NCI-H2227 (cell line): ENCODE results near the gene PKDCC.
"Not testable (repeated sequence)": the region's sequence is repeated elsewhere in the genome, so short reads cannot be mapped to it uniquely, and the experiment has no call there.

Experiments used
- DNase-seq: peaks from one replicate; lab custom pipeline; 2025; ENCODE audit not compliant: unreplicated experiment; lab: John Stamatoyannopoulos, UW

The PKDCC gene

DNA sequence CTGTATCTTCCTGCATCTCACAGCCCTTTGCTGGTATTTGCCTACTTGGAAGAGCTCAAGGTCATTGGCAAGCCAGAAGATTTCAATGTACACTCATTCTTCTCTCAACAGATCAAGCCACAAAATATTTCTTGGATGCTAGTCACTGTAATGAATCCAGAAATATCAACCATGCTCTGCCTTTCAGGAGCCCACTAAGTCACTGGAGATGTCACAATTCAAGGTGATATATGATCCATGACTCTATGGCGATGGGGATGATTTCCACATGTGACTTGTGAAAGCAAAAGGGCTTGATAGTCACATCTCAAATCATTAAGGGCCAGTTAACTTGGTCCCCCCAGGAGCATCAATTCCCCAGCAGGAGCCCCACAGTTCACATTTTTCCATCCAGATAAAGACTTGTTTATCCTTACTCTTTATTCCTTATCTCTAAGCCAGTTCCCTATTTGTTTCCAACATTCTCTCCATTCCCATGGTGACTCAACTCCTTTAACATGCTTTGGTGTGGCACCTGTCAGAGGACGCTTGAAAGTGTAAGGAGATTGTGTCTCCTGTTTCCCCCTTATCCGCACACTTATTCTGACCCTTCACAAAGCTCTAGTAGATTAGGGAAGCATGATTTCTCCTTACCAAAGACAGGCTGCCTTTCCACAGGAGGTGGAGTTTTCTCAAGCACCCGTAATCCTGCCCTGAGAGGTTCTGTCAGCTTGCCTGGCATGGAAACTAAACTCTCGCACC is 15.8 kb downstream of the PKDCC start:
- no peak for DNase-seq

DNA sequence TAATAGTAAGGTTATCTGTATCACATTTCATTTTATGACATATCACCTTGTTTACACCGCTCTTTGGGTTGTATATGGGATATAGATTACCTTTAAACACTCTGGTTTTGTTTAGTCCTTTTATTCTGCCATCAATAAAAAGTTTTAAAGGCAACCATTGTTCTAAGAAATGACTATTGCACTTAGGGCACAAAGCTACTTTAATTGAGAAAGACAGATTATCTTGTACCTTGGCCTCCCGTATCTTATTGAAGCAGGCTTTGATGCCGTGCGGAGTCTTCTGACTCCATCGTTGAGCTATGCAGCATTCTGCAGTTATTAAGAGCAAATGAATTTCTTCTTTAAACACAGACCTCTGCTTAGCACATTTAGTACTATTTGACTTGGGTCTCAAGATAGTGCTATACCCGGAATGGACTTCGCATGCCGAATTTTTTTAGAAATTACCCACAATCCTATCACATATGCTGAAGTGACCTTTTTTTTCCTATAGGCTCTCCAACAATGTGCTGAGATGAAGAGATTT is 16.7 kb downstream of the PKDCC start:
- DNase-seq = no peak

DNA sequence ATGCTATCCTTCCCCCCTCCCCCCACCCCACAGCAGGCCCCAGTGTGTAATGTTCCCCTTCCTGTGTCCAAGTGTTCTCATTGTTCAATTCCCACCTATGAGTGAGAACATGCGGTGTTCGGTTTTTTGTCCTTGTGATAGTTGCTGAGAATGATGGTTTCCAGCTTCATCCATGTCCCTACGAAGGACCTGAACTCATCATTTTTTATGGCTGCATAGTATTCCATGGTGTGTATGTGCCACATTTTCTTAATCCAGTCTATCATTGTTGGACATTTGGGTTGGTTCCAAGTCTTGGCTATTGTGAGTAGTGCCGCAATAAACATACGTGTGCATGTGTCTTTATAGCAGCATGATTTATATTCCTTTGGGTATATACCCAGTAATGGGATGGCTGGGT is 17.9 kb downstream of the PKDCC start:
- DNase-seq = not testable (repeated sequence)

DNA sequence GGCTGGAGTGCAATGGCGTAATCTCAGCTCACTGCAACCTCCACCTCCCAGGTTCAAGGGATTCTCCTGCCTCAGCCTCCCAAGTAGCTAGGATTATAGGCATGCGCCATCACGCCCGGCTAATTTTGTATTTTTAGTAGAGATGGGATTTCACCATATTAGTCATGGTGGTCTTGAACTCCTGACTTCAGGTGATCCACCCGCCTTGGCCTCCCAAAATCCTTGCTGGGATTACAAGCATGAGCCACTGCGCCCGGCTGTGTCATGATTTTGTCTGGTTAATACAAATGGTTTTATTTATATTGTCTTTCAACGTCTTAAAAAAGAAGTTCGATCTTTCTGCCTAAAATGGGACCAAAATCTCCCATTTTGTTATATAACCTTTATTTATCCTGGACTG is 19.2 kb downstream of the PKDCC start:
- not testable (repeated sequence) for DNase-seq

DNA sequence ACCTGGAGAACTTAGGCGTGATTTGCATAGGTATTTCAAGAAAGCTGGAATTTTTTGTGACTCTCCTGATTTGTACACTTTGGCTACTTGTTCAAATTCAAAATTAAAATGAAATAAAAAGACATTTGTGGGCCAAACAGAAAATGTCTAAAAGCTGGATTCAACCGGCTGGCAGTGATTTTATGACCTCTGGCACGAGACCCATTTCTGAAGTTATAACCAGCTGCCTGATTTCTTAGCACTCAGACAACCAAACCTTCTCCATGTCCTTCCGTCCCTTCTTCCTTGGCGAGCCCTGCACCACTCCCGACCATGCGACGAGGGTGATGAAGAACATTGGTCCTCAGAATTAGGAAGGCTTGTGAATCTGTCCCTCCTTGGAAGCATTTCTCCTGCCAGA is 19.7 kb downstream of the PKDCC start:
- DNase-seq = no peak

DNA sequence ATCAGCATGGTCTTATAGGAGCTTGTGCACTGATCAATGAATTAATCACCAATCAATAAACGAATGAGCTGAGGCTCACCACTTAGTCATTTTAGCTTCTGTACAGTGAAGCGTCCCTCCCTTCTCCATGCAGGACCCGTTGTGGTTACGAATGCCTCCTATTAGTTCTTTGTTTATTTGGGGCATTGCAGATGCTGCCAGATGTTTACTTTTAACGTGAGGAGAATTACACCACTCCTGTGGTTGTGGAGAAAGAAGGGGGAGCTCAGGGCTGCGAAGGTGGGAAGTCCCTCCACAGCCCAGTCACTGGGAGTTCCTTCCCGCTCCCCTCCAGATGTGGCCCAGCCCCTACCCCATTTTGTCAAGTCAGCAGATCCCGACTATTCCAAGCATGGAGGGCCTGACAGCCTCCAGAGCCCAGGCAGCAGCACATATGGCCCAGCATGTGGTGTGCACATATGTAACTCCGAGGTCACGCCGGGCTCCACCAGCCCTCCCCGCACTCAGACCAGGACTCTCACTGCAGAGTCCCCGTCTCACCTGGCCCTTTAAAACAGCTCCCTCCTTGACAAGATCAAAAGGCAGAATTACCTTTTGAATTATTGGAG is 20.9 kb downstream of the PKDCC start:
- no peak for DNase-seq

DNA sequence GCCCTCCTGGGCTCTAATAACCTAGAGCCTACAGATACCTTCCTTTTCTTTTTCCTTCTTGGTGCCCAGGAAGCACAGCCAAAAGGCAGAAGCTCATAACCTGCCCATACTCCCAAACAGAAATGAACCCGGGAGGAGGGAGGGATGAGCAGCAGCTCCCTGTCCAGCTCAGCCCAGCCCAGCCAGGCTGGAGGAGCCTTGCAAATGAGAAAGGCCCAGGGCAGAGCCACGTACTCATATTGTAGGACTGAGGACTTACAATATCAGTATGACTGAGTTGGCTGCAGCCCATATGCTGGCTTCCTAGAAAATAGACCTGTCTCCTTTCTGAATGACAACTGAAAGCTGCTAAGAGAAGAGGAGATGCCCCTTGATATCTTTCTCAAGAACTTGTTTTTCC is 21.7 kb downstream of the PKDCC start:
- no peak for DNase-seq

DNA sequence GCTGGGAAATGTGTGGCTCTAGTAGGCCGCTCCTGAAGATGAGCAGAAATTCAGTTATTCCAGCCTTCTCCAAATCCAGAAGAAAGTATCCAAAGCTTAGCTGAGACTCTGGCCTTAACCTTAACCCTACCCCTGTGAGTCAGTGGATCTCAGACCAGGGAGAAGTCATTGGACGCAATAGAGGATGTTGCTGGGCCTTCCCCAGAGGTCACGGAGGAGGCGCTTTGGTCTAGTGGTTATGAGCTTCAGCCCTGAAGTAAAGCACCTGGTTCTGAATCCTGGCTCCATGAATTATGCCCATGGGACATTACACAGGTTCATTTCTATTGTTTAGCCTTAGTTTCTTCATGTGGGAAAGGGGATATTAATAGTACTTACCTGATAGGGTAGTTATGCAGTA is 24.0 kb downstream of the PKDCC start:
- no peak for DNase-seq

DNA sequence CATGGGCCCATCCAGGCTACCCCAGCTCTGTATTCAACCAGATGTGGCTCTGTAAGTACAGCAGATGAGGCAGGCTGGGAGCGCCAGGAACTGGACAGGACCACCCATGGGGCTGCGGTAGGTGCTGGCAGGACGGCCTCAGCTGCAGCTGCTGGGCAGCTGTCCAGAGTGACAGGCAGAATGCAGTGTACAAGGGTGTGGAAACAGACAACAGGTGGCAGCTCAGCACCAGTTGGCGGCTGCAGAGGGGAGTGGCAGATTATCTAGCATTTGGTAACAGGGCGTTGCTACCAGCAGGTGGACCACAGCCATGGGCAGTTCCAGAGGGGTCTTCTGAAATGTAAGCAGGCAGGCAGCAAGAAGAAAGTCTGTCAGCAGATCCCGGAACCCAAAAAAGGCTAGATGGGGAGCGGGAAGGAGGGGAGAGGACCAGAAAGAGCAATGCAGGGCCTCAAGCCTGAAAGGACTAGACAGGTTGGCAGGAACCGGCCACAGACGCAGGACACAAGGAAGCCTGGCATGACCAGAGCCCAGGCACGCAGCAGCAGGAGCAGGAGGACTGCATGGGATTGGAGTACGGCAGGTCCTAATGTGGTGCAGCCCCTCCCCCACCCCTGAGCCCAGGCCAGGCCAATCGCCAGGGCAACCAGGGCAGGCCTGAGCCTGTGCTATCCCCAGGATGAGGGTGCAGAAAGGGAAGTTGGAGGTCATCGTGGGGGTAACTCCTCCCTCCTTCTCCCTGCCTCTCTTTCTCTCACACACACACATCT is 24.7 kb downstream of the PKDCC start:
- DNase-seq = no peak

DNA sequence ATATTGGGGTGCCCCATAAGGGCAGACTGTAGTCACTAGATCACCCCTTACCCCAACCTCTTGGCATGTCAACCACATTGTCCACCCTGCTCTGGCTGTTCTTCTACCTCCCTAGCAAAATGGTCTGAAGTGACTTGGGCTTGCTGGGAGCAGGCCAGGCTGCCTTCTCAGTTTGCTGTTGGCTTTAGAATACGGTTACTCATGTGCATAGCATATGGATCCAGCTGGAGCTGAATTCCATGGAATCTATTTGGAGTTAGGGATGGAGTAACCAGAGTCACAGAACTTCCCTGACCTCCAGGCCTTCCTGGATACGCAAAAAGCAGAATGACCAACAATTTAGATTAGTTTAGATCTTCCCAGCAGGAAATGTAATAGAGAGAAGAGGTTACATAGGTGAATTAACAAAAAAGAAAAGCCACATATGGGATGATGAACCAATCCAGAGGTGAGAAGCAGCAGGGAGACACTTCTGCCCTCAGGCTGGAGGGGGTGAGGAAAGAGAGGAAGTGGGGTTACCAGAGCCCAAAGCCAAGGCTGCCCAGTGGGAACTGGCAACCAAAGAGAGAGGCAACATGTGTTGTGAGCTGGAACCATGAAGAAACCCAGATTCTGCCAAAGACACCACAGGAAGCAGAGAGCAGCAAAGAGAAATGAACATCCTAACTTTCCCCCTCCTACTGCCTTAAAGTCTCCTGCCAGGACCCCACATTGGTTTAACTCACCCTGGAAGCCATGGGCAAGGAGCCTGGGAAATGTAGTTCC is 26.1 kb downstream of the PKDCC start:
- DNase-seq = no peak

DNA sequence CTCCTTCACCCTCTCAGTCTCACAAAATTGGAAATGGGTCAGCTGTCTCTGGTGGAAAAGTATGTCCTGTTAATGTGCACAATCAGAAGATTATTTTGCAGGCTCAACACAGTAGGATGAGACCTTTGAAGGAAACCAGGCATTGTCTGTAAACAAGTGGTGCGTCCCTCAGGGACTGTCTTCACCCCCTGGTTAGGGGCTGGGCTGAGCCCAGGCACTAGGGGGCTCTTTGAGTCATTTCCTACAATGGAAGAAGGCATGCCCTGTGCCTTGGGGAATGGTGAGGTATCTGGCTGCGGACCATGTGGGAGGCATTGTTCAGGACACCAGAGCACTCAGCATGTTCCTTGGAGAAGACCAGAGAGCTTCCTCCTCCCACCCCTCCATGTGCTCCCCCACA is 26.8 kb downstream of the PKDCC start:
- DNase-seq = no peak

DNA sequence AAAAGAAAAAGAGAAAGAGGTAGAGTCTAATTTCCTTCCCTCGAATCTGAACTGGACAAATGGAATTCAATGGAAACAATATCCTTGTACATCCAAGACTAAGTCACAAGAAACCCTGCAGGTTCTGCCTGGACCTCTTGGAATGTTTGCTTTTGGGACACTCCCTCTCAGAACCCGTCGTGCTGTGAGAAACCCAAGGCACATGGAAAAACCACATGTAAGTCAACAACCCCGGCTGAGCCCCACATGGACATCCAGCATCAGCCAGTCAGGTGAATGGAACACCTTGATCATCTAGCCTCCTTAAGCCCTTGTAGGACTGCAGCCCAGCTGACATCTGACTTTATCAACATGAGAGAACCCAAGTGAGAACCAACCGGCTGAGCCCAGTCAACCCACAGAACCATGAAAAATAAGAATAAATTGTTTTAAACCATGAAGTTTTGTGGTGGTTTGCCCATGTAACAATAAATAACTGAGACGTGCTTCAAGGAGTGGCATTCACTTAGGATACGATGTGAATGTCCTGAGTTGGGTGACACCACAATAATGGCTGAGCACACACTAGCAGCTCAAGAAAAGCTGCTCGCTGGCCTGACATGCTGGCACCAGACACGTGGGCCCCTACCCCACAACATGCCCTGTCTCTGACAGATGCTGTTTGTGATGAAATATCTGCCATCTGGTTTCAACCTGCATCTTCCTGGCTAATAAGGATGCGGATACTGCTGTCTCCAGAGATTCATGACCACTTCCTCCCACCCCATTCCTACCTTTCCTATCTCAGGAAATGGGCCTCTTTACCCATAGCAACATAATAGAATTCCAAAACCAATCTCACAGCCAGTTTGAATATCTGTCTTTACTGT is 28.8 kb downstream of the PKDCC start:
- no peak for DNase-seq

DNA sequence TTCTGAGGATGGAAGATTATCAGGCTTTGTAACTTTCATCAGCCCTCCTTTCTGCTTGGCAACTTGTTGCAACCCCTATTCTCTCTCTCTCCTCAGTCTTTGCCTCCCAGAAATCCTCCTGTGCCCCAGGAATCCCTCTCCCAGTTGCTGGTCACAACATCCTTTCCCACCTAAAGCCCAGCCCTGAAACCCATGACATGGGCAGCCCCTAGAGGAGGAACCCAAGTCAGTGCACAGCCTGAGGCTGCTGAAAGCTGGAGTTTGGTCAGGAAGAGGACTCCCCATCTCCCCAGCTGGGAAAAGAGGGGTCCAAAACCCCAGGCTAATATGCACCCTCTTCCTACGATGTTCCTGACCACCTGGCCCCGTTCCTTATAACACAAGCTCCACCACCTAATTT is 29.5 kb downstream of the PKDCC start:
- DNase-seq = no peak

DNA sequence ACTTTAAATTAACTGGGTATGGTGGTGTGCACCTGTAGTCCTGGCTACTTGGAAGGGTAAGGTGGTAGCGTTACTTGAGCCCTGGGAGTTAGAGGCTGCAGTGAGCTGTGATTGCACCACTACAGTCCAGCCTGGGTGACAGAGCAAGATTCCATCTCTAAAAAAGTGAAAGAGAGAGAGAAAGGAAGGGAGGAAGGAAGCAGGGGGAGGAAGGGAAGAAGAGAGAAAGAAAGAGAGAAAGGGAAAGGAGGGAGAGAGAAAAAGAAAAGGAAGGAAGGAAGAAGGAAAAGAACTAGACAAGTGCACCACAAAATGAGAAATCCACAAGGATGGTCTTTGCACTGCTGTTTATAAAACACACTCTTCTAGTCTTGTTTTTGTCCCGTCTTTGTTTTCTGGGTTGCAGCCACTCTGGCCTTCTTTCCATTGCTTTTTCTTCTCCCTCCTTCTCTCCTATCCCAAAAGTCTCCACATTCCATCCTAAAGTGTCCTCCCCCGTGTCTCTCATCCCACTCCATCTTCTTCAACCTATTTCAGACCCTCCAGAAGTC is 32.0 kb downstream of the PKDCC start:
- no peak for DNase-seq

DNA sequence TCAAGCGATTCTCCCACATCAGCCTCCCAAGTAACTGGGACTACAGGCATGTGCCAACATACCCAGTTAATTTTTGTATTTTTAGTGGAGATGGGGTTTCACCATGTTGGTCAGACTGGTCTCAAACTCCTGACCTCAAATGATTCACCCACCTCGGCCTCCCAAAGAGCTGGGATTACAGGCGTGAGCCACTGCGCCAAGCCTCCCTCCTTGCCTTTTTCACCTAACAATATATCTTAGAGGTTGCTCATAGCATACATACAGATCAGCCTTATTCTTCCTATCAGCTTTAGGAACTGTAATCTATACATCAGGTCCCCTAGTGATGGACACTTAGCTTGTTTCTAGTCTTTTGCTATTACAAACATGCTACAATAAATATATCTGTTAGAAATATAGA is 33.3 kb downstream of the PKDCC start:
- not testable (repeated sequence) for DNase-seq

DNA sequence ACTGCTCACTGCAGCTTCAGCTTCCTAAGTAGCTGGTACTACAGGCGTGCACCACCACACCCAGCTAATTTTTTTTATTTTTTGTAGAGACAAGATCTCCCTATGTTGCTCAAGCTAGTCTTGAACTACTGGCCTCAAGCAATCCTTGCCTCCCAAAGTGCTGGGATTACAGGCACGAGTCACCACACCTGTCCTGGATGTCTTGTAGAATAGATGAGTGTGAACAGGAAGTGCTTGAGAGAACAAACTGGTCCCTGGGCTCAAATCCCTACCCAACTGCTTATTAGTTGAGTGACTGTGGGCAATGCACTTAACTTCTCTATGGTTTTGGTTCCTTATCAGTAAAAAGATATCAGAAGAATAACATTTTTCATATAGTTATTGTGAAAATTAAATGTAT is 34.2 kb downstream of the PKDCC start:
- DNase-seq = no peak

DNA sequence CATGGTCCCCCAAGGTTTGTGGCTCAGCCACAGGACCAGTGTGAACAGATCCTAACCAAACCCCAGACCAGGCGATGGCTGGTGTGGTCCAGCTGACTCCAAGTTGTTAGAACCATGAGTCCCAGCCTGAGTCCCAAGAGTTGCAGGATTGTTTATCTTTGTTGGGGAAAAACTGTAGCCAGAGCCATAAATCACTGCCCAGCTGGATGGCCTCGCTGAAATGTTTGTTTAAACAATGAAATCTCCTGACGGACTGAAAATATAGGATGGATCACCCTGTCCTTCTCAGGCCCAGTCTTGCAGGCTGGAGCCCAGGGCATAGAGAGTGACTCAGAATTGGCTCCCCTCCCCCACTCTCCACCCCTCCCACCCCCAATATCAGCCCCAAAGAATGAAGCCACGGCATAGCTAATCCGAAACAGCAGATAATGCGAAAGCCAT is 36.4 kb downstream of the PKDCC start:
- DNase-seq = no peak

DNA sequence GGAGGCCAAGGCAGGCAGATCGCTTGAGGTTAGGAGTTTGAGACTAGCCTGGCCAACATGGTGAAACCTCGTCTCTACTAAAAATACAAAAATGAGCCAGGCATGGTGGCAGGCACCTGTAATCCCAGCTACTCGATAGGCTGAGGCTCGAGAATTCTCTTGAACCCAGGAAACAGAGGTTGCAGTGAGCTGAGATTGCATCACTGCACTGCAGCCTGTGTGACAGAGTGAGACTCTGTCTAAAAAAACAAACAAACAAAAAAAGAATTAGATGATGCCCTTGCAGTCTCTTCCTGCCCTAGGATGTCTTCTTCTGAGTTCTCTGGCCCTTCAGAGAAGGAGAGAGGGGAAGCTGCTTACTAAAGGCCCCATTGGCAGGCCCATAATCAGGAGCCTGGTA is 37.2 kb downstream of the PKDCC start:
- not testable (repeated sequence) for DNase-seq

DNA sequence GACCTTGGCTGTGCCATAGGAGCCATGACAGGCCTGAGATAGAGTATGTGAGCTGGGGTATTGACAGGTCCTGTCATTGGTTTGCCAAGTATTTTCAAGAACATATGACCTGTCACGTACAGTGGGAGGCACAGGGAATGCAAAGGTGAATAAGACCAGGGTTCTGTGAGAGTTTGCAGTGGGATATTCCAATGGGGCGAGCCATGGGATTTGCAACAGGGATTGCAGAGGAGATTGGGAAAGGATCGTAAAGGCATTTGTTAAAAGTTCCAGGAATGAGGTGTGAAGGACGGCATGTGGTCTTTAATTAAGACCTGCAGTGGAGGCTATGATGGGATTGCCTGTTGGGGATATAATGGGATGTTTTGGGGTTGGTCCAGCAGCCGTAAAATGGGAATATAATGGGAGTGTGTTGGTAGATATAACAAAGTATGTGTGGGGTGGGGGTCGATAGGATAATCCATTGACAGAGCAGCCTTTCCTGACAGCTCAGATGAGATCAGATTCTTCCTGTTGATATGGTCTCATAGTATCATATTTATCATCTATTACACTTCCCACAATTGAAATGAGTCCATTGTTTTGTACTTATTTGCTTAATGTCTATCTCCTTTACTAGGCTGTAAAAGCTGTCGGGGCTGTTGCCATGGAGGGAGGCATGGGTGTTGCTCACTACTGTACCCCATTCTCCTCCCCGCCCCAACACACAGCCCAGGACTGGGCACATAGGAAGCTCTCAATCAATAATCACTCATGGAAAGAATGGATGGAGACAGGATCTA is 38.1 kb downstream of the PKDCC start:
- no peak for DNase-seq
